ENCODE measurements around the gene HNRNPA2B1.

Gene HNRNPA2B1

GRCh38 chr7:26188957-26189541 is 11.5 kb downstream of the HNRNPA2B1 start:
- POLR2A ChIA-PET, result interaction anchor here (0.5 to 3.4 kb wide), 3 partner anchors 11 to 99 kb away, joined by 3 to 46 read pairs (median 3); partner anchors contain the start of genes CBX3 and HNRNPA2B1

GRCh38 chr7:26188206-26188956 is 12.2 kb downstream of the HNRNPA2B1 start:
- DNase-seq (ENCODE audit: extremely low spot score), result no peak
- TF ChIP-seq L3MBTL2 (conservative IDR thresholded peaks at IDR 0.05) (0 out of 2 replicates have a peak, but pooled peaks have one; percentile 13), HDGF (IDR thresholded peaks at IDR 0.05; ENCODE audit: borderline replicate concordance) (no peak)
- ChIA-PET POLR2A (interaction anchor here (0.5 to 3.4 kb wide), 5 partner anchors 11 to 707 kb away, joined by 3 to 46 read pairs (median 3); partner anchors contain the start of genes CBX3 and HNRNPA2B1), CTCF (no interaction called here)

More at GRCh38 chr7:26188957-26189541, 11.5 kb downstream of the HNRNPA2B1 start:
- CTCF ChIA-PET, result no interaction called here
- no peak for TF ChIP-seq ELF4 (IDR thresholded peaks at IDR 0.05)
- no peak for TF ChIP-seq FOXK2 (IDR thresholded peaks at IDR 0.05)
- no peak for TF ChIP-seq ZNF384 (IDR thresholded peaks at IDR 0.05)
- no peak for TF ChIP-seq LEF1 (IDR thresholded peaks at IDR 0.05; ENCODE audit: borderline replicate concordance)
- no peak for DNase-seq (ENCODE audit: extremely low spot score)

- ChIA-PET CTCF (no interaction called here), POLR2A (interaction anchor here (0.5 to 3.4 kb wide), 3 partner anchors 12 to 707 kb away, joined by 3 to 46 read pairs (median 3); partner anchors contain the start of genes CBX3 and HNRNPA2B1)
- TF ChIP-seq BHLHE40 (IDR thresholded peaks at IDR 0.05; ENCODE audit: borderline replicate concordance), result no peak; the same call in 1 of the 2 replicates
- peak; percentile 35; the same call in 1 of the 2 replicates for TF ChIP-seq NFRKB (IDR thresholded peaks at IDR 0.05)
- no peak for TF ChIP-seq PKNOX1 (IDR thresholded peaks at IDR 0.05)
- no peak for TF ChIP-seq TARDBP (IDR thresholded peaks at IDR 0.05)
- TF ChIP-seq L3MBTL2 (conservative IDR thresholded peaks at IDR 0.05), result peak; percentile 35; the same call in 1 of the 2 replicates
- TF ChIP-seq ELF4 (IDR thresholded peaks at IDR 0.05), result peak; percentile 17; the same call in 1 of the 2 replicates
- DNase-seq (ENCODE audit: extremely low spot score), result no peak
These were observed 13.0 kb downstream of the HNRNPA2B1 start for GRCh38 chr7:26187380-26188205.

- TF ChIP-seq SUZ12 (IDR thresholded peaks at IDR 0.05) (no peak), ARNT (IDR thresholded peaks at IDR 0.05) (no peak), ZNF384 (IDR thresholded peaks at IDR 0.05) (no peak)
- ChIA-PET CTCF (no interaction called here), POLR2A (interaction anchor here (1.0 to 3.4 kb wide), 2 partner anchors 13 to 14 kb away, joined by 4 to 46 read pairs; partner anchors contain the start of genes CBX3 and HNRNPA2B1)
- DNase-seq (ENCODE audit: extremely low spot score), result no peak
These were observed 13.9 kb downstream of the HNRNPA2B1 start for GRCh38 chr7:26186364-26187311.

GRCh38 chr7:26185844-26186180 is 14.7 kb downstream of the HNRNPA2B1 start:
- DNase-seq (ENCODE audit: extremely low spot score), result no peak
- POLR2A ChIA-PET, result interaction anchor here (1.0 kb wide), 1 partner anchor 14 kb away, joined by 4 read pairs; the partner anchor contains the start of gene HNRNPA2B1
- CTCF ChIA-PET, result no interaction called here
- TF ChIP-seq FOXK2 (IDR thresholded peaks at IDR 0.05) (no peak), NFRKB (IDR thresholded peaks at IDR 0.05) (no peak), BHLHE40 (IDR thresholded peaks at IDR 0.05; ENCODE audit: borderline replicate concordance) (no peak), FOXA1 (IDR thresholded peaks at IDR 0.05) (no peak), SP1 (IDR thresholded peaks at IDR 0.05) (no peak), HDGF (IDR thresholded peaks at IDR 0.05; ENCODE audit: borderline replicate concordance) (no peak), TARDBP (IDR thresholded peaks at IDR 0.05) (no peak), SUZ12 (IDR thresholded peaks at IDR 0.05) (no peak)

GRCh38 chr7:26185131-26185843 is 15.3 kb downstream of the HNRNPA2B1 start:
- POLR2A ChIA-PET, result interaction anchor here (1.0 kb wide), 1 partner anchor 15 kb away, joined by 4 read pairs; the partner anchor contains the start of gene HNRNPA2B1
- no peak for DNase-seq (ENCODE audit: extremely low spot score)
- 0 out of 2 replicates have a peak, but pooled peaks have one; percentile 9 for TF ChIP-seq NFRKB (IDR thresholded peaks at IDR 0.05)
- TF ChIP-seq BHLHE40 (IDR thresholded peaks at IDR 0.05; ENCODE audit: borderline replicate concordance), result no peak
- TF ChIP-seq TARDBP (IDR thresholded peaks at IDR 0.05), result no peak
- no peak for TF ChIP-seq FOXK2 (IDR thresholded peaks at IDR 0.05)
- TF ChIP-seq L3MBTL2 (conservative IDR thresholded peaks at IDR 0.05), result 0 out of 2 replicates have a peak, but pooled peaks have one; percentile 11
- CTCF ChIA-PET, result no interaction called here

All from HEK293T (cell line).